HG03103 (cell line): Measurements from ENCODE around the gene NBPF4.
A peak's percentile ranks its signal among the peaks of the same experiment; 100 is the strongest.
"Not testable (repeated sequence)": the region's sequence is repeated elsewhere in the genome, so short reads cannot be mapped to it uniquely, and the experiment has no call there.

Source experiments
- ATAC-seq: cut with Tn5 transposase; IDR thresholded peaks from one replicate; pipeline ENCODE4 v1.9.1; 2021; ENCODE audit warnings: low read depth; ENCODE audit not compliant: unreplicated experiment

NBPF4 gene, protein sequence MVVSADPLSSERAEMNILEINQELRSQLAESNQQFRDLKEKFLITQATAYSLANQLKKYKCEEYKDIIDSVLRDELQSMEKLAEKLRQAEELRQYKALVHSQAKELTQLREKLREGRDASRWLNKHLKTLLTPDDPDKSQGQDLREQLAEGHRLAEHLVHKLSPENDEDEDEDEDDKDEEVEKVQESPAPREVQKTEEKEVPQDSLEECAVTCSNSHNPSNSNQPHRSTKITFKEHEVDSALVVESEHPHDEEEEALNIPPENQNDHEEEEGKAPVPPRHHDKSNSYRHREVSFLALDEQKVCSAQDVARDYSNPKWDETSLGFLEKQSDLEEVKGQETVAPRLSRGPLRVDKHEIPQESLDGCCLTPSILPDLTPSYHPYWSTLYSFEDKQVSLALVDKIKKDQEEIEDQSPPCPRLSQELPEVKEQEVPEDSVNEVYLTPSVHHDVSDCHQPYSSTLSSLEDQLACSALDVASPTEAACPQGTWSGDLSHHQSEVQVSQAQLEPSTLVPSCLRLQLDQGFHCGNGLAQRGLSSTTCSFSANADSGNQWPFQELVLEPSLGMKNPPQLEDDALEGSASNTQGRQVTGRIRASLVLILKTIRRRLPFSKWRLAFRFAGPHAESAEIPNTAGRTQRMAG

GRCh38 chr1:108243976-108244375 lies at the start of gene NBPF4:
Gene NBPF4, minus strand, starts transcription at chr1:108244076. Its CDS starts 315 bp downstream, at chr1:108243761.
- not testable (repeated sequence) for ATAC-seq

GRCh38 chr1:108282528-108283257 lies 38.8 kb upstream of the NBPF4 start:
- ATAC-seq, result not testable (repeated sequence)

- ATAC-seq, result not testable (repeated sequence)
Observed at GRCh38 chr1:108272485-108273327, 28.8 kb upstream of the NBPF4 start.

DNA sequence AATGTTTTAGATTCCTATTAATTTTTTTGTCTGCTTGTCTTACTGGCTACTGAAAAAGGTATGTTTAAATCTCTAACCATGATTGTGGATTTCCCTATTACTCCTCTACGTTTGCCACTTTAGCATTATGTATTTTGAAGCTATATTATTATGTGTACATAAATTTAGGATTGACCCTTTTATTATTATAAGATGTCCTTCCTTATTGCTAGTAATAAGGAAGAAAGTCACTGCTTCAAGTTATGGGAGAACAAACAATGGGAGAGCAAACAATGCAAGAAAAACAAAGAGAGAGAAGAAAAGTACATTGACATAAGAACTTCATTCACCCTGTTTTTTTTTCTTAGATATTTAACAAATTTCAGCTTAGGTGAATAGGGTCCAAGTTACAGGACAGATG lies 23.2 kb upstream of the NBPF4 start:
- not testable (repeated sequence) for ATAC-seq

- ATAC-seq, result not testable (repeated sequence)
Observed at GRCh38 chr1:108261967-108262366, 18.1 kb upstream of the NBPF4 start.

GRCh38 chr1:108261519-108261918 lies 17.6 kb upstream of the NBPF4 start:
- ATAC-seq, result not testable (repeated sequence)

DNA sequence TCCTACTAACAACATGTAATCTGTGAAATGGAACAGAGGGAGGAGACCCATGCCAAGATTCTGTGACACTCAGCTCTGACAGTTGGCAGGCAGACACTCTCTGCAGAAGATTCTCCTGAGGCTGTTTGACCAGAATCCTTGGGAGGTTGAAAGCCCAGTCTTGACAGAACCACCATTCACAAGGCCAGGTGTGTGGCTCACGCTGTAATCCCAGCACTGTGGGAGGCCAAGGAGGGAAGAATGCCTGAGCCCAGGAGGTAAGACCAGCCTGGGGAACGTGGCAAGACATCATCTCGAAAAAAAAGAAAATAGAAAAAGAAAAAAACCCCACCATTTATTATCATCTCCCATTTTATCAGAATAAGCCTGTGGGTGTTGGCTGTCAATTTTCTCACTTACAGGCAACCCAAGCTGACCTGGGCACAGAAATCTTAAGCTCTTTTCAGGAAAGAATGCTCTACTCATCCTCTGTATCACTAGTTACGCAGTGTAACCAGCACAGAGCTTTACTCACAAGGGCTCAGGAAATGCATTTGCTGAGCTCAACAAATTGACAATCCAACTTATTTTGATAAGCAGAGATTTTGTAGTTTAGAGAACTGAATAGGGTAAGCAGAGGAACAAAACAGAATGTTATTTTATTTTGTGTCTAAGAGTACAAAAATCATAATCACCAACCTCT lies 16.8 kb upstream of the NBPF4 start:
- not testable (repeated sequence) for ATAC-seq

DNA sequence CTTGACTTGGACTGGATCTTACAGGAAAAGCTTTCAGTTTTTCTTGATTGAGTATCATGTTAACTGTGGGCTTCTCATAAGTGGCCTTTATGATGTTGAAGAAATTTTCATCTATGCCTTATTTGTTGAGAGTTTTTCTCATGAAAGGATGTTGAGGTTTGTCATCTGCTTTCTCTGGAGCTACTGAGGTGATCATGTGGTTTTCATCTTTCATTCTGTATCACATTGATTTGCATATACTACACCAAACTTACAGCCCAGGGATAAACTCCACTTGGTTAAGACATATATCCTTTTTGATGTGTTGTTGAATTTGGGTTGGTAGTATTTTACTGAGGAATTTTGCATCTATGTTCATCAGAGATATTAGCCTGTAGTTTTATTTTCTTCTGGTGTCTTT lies 11.6 kb upstream of the NBPF4 start:
- peak; percentile 92 for ATAC-seq

DNA sequence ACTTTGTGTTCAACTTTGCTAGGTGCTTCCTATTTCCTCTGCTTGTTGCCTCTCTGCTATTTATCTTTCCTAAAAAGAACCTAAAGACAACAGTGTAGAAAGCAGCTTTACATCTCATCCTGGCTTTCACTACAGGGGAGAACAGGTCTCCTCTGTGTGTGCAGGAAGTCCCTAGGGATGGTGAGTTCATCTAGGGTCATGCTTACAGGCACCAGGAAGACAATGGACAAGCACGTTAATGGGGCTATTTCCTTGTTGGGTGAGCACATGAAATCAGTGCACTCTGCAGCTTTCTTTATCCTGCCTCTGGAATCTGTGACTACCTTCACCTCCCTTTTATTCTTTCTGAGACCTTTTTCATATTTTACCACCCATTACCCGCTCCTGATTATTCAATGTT lies 4.5 kb downstream of the NBPF4 start:
- ATAC-seq, result not testable (repeated sequence)

GRCh38 chr1:108235308-108235707 lies 8.6 kb downstream of the NBPF4 start:
- ATAC-seq, result not testable (repeated sequence)

DNA sequence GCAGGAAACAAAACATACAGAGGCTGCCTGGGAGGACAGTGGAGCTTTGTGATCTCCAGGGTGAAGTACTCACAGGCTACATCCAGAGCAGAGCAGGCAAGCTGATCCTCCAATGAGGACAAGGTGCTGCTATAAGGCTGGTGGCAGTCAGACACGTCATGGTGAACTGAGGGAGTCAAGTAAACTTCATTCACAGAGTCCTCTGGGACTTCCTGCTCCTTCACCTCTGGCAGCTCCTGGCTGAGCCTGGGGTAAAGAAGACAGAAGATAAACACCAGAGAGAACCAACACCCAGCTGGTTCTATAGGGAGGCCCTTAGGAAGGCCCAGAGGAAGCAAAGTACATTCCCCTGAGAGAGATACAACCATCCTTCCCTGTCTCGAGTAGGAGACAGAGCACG lies 11.7 kb downstream of the NBPF4 start:
- not testable (repeated sequence) for ATAC-seq

DNA sequence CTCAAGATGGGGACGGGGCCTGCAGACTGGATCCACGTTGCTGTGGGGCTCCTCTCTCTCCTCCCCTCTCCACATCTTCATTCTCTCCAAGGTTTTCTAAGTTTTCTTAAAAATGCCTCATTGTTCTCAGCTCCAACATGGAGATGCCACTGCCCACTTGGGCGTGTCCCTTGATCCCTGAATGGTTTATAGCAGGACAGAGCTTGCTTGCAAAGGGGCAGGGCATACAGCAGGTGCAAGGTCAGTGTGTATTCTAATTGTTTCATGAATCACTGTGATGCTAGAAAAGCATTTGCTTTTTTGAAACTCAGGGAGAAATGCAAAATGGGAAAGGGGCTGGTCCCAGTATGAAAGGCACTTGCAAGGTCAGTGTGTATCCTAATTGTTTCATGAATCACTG lies 13.9 kb downstream of the NBPF4 start:
- ATAC-seq, result not testable (repeated sequence)

DNA sequence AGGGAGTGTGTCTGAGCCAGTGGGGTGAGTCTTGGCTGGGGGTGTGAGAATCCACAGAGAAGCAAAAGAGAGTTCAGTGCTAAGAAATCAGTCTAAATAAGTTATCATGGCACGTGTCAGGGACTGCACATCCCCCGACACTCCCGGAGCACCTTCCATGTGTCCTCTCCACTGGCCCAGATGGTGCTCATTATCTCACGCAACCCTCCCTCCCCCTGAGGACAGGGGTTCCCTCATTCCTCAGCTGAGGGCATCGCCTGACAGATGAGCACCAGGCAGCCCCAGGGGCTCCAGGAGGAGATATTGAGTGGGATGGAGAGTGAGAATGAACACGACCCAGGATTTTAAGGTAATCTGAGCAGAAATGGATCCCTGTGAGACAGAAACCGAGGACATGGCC lies 16.1 kb downstream of the NBPF4 start:
- not testable (repeated sequence) for ATAC-seq

DNA sequence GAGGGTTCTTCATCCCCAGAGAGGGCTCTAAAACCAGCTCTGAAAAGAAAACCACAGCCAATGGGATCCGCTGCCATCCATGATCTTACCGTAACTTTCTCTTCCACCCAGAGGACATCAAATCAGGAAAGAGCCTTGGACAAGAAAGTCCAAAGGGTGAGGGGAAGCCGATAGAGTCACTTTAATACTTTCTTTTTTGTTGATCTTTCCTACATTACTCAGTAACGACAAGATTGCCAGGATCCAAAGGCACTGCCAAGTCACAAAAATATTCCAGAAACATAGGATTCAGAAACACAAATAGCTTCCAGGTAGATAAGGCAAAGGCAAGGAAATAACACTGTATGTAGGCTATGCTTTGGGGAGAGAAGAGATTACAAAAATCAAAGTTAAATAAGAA lies 17.0 kb downstream of the NBPF4 start:
- ATAC-seq, result not testable (repeated sequence)

GRCh38 chr1:108223226-108223625 lies 20.6 kb downstream of the NBPF4 start:
- ATAC-seq, result not testable (repeated sequence)

DNA sequence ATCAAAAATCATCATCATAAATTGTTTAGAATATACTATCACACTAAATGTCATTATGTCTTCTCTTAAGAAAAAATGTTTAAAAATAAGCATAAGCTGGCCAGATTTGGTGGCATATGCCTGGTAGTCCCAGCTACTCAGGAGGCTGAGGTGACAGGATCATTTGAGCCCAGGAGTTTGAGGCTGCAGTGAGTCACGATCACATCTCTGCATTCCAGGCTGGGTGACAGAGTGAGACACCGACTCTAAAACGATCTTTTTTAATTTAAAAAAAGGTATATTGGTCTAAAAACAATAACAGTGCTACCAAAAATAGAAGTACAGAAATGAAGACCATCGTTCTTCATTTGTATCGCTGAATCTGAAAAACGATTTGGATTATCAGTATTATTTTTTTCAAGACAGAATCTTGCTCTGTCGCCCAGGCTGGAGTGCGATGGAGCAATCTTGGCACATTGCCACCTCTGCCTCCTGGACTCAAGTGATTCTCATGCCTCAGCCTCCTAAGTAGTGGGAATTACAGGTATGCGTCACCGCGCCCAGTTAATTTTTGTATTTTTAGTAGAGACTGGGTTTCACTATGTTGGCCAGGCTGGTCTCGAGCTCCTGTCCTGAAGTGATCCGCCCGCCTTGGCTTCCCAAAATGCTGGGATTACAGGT lies 26.2 kb downstream of the NBPF4 start:
- not testable (repeated sequence) for ATAC-seq

DNA sequence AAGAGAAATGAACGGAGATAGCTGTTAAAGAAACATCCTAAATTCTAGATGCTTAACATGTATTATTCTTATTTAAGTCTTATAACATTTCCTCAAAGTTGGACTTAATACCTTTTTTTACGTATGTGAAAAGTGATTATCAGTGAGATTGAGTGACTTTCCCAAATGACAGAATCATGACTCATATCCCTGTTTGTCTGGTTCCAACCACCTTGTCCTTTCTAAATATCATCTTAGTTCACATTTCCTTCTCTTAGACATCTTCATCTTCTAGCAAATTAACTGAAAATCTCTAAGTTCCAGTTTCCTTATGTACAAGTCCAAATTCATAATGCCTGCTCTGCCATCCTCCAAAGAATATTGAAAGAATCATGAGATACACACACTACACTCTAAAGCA lies 26.9 kb downstream of the NBPF4 start:
- not testable (repeated sequence) for ATAC-seq

GRCh38 chr1:108216028-108216890 lies 27.6 kb downstream of the NBPF4 start:
- not testable (repeated sequence) for ATAC-seq
